Activated T-helper 1 cell treated with Interleukin-2 at 50 U/mL for 16 hours (primary cell): ENCODE measurements around the gene KCNN3.

Experiments
- DNase-seq: peaks from one replicate; pipeline ENCODE4 v3.0.0-alpha.2; 2020; ENCODE audit warnings: low read depth

Gene KCNN3

DNA sequence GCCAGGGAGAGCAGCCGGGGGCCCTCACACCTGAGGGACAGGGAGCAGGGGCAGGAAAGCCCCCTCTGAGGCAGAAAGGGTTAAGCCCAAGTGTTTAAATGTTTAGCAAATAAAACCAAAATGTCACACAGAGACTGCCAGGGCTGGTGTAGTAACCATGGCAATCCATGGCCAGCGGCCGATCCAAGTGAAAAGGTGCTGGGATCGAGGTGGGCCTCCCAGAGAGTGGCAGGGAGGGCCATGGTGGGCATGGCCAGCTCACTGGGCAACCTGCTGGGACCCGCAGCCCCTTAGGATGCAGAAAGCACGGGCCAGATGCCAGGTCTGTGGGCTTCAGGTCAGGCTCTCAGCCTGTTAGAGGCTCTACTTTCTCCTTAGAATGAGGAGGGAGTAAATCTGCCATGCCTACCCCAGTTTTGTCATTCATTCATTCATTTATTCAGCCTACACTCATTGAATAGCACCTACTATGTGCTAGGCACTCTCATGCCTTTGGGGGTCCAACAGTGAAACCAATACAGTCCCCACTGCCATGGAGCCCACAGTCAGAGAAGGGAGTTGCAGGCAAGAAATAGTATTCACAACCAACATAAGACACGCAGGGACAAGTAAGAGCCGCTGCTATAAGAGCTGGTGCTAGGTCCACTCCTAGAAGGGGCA, 56.1 kb downstream of the KCNN3 start:
- no peak for DNase-seq

DNA sequence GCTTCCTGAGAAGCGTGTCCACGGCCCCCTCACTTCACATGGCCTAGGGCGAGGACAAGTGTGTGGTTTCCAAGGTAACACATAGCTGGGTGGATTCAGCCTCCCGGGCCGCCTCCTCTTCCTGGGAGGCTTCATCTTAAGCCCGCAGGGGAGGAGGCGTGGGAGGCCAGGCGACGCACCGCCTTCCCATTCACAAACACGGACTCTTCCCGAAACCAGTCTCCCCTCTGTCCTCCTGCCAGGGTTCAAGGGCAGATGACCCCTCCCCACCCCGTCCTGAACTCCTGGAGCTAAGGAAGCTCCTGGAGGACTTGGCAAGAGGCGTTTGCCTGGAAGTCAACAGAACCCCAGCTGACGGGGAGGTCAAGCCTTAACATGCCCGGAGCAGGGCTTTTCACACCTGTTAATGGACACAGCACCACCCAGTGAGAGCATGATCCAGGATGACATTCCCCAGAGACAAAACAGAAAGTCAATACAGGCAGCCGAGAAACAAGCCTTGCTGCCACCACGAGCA, 56.7 kb downstream of the KCNN3 start:
- no peak for DNase-seq

DNA sequence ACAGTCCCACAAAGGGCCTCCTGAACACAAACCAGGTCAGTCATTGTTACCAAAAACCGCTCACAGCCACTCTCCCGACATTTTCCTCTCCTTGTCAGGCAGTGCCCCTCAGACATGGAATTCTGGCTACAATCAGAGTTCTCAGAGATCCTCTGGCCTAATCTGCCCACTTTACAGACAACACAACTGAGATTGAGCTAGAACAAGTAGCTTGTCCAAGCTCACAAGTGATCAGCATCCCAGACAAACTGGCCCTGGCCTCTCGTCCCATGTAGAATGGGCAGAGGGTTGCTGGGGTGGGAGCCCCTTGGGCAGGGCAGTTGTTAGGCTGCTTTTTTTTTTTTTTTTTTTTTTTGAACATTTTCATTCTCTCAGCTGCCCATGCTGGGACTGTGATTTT, 57.2 kb downstream of the KCNN3 start:
- DNase-seq, result no peak

- no peak for DNase-seq
These were observed 59.5 kb downstream of the KCNN3 start for GRCh38 chr1:154810571-154810970.

DNA sequence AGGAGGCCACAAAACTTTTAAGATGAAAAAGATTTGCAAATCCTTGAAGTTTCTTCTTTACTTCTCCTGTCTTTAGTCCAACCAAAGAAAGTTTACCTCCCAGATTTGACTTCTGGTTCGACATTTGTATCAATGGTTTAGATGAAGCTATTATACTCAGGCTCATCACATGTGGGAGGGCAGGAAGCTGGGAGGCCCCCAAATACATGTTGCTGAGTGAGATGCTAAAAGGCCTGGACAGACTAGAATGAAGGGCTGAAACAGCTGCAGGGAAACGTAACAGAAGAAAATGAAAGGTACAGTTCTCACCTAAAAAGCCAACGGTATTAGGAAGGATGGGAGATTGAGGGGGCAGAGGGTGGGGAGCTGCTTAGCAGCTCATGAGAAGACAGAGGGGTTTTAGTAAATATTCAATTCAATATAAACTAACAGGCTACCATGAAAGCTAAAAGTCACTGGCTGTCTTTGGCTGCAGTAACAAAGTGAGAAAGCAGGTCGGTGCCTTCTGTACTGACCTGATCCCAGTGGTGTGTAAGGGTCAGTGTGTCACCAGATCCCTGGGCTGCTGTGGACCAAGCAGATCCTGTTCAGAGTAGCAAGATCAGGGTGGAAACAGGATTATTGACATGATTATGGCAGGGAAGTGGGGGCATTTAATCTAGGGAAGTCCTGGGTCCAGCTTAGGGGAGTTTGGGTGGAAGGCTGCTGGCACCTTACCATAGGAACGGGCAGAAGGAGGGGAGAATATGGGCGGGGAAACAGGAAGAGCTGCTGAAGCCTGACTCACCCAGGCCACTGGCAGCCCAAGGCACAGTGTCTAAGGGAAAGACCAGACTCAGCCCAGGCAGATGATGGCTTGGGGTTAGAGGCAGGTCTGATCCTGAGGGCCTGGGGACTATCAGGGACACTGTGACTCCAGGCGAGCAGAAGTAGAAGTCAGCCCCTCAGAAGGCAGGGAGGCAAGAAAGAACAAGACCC, 60.4 kb downstream of the KCNN3 start:
- no peak for DNase-seq

GRCh38 chr1:154808909-154809262, 61.2 kb downstream of the KCNN3 start:
- no peak for DNase-seq

DNA sequence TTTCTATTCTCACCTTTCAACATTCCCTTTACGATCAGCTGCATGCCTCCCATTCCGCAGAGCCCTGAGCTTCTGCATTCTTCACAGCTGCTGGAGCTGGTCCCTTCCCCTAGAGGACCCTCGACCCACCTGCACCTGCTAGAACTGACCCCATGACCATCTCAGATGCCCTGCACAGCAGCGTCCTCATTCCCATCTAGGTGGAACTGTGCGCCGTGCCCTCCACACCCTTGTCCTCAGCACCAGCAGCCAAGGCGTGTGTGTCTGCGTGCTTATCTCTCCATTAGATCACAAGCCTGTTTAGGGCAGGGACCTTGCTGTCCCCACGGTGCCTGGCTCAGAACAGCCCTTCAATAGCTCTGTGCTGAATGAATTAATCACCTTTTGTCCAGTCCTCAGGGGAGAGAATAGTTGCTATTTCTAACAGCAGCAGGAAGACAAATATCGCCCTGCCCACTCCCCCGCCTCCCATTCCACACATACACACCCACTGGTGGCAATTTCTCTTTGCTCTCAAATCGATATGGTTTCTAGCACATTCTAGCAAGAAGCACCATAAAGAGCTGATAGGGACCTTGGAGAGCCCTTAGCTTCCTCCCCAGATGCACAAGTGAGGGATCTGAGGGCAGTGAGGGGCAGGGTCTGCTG, 61.7 kb downstream of the KCNN3 start:
- DNase-seq, result no peak

DNA sequence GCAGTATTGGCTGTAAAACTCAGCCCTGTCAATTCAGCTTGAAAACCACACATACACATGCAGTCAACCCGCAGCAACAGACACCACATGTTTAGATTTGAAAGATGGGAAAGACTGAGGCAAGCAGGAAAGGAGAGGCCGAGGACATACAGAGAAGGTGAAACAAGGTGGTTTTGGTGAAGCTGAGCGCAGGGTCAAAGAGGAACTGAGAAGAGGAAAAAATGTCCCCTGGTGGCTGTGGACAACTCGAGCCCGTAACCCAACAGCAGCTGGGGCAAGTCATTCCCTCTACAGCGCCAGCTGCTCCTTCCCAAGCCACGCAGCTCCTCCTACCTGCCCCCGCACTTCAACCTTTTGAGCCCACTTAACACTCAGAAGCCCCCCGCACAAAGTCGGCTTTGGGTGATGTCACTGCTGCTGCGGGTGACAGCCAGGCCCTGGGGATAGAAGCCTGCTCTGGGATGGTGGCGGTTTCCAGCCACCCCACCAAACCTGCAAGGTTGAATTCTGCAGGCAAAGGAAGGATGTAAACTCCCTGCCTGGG, 63.0 kb downstream of the KCNN3 start:
- DNase-seq, result no peak

DNA sequence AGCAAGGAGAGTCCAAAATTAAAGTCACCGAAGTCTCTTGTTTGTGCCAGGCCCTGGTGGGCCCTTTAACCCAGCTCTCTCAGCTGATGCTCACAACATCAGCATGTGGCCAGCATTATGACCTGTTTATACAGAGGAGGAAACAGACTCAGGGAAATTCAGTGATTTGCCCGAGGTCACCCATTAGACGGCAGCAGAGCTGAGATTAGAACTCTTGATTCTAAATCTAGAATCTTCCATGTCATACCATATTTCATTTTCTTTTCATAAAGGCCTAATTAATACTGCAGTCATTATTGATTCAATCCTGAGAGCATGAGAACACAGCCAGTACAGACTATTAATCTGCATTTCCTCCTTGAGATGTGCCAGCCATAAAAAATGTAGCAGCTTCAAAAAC, 63.7 kb downstream of the KCNN3 start:
- no peak for DNase-seq

GRCh38 chr1:154802982-154803920, 66.8 kb downstream of the KCNN3 start:
- no peak for DNase-seq

DNA sequence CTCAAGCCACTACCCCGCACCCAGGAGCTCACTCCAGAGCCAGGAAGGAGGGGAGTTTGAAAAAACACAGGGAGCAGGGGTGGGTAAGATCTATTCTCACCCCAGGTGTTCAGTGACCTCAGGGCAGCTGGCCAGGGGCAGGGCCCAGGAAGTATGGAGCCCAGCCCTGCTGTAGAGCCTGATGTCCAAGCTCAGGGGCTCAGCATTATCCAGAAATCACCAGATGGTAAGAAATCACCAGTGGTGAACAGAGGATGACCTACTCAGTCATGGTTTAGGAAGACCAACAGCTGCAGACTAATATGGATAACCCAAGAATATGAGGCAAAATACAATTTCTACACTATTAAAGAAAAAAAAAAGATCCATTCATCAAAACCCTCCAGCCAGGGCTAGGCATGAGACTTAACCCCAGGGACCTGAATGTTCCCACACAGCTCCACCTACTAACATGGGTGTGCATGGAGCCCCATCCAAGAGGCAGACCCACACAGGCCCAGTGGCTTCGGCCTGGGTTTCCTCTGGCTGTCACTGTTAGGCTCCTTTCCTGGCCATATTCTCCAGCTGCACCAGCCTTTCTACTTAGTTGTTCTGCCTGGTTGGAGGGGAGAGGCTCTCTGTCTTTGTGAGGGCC, 67.6 kb downstream of the KCNN3 start:
- DNase-seq, result no peak

- DNase-seq, result no peak
These were observed 68.7 kb downstream of the KCNN3 start for GRCh38 chr1:154801234-154802011.

- no peak for DNase-seq
These were observed 70.9 kb downstream of the KCNN3 start for GRCh38 chr1:154799188-154799587.

DNA sequence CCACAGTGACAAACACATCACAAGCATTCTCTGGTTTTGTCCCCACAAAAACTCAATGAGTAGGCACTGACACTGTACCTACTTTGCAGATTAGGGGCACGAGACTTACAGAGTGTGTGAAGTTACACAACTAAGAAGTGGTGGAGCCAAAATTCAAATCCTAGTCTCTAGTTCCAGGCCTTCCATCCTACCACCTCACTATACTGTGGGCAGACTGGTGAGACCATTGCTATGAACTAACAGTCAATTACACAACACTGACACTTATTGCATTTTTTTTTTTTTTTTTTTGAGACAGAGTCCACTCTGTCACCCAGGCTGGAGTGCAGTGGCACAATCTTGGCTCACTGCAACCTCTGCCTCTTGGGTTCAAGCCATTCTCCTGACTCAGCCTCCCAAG, 71.4 kb downstream of the KCNN3 start:
- no peak for DNase-seq

- DNase-seq, result no peak
These were observed 72.9 kb downstream of the KCNN3 start for GRCh38 chr1:154797175-154797574.

GRCh38 chr1:154796303-154796892, 73.7 kb downstream of the KCNN3 start:
- DNase-seq, result no peak

DNA sequence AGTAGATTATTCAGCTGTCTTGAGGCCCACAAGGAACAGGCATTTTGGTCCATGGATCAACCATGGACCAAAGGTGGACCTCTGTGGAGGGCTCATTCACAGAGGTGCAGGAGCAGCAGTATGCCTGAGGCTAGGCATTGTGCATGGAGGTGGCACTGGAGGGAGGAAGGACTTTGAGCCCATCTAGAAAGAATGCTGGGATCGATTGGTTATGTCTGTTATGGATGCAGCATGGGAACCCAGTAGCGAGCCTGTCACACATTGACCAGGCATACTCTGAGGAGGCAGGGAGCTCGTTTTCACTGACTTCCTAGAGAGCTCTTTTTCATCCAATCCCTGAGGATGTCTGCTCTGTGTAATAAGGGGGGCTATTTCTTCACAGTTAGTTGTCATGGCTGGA, 75.5 kb downstream of the KCNN3 start:
- DNase-seq, result no peak

- DNase-seq, result no peak
These were observed 76.4 kb downstream of the KCNN3 start for GRCh38 chr1:154793685-154794084.

DNA sequence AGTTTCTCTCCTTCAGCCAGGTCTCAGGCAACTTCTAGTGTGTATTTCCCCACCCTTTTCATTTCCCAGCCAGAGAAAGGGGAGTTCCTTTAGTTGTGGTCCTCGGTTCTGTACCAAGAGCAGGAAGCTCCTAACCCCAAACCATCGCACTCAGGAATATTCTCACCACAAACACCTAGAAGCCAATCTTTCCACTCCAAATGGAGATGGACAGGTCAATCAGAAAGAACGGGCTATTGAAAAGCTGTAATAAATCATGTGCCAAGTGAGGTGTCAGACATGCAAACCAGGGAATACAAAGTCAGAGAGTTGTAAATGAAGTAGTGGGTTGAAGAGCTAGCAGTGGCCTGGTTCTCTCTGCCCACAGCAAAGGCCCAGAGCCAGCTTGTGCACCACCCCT, 77.2 kb downstream of the KCNN3 start:
- no peak for DNase-seq
